GM12864 (cell line): ENCODE data around the gene TMEM231.

Source experiments
- DNase-seq: peaks from one replicate; pipeline ENCODE4 v3.0.0-alpha.2; 2011; ENCODE audit warnings: low read depth
- H3K4me3 ChIP-seq: 2 replicates; pipeline ENCODE4 v1.5.1; 2011; ENCODE audit warnings: mild to moderate bottlenecking, low read depth, low read length, control low read depth
- TF ChIP-seq, protein P1 (sequence below): IDR thresholded peaks from 2 replicates; pipeline ENCODE4 v1.5.1; 2011; ENCODE audit warnings: low read depth, mild to moderate bottlenecking, moderate library complexity, low read length, control low read depth, inconsistent platforms; ENCODE audit errors: missing control alignments

Gene TMEM231

DNA sequence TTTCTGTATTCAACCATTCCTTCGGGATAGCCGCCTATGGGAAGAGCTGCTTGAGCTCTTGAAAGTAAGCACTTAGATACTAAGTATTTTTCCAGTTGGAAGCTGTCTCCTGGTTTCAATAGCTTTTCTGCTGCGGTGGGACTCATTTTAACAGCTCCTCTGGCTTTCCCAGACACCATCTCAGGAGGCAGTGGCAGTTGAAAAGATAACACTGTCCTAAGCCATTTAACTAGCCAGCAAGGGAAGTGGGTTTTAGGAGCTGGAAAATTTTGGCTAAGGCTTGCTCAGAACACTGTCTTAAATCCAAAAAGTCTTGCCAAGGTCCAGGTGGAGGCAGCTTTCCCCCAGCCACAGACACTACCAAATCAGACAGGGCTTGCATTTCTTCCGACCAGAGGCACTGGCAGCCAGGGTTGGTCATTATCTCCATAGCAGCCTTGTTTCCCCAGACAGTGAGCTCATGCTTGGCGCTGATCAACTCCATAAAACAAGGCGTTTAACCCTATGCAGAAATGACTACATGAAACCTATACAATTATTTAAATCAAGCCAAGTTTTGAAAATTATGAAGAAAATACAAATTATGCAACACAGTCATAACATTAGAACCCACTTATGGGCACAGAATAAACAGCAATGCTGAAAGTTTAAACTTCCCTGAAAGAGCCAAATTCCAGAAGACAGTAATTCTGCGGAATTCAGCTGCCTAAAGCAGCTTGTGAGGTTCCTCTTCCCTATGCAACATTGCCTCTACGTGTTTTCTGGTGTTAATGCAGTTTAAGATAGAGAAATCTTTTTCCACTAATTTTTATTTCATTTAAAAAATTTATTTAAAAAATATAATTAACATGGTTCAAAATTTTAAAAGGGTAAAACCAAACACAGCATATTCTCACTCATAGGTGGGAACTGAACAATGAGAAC lies 35.1 kb upstream of the TMEM231 start:
- DNase-seq = no peak
- no peak overlapping the region for H3K4me3 ChIP-seq
- TF ChIP-seq, protein P1, sequence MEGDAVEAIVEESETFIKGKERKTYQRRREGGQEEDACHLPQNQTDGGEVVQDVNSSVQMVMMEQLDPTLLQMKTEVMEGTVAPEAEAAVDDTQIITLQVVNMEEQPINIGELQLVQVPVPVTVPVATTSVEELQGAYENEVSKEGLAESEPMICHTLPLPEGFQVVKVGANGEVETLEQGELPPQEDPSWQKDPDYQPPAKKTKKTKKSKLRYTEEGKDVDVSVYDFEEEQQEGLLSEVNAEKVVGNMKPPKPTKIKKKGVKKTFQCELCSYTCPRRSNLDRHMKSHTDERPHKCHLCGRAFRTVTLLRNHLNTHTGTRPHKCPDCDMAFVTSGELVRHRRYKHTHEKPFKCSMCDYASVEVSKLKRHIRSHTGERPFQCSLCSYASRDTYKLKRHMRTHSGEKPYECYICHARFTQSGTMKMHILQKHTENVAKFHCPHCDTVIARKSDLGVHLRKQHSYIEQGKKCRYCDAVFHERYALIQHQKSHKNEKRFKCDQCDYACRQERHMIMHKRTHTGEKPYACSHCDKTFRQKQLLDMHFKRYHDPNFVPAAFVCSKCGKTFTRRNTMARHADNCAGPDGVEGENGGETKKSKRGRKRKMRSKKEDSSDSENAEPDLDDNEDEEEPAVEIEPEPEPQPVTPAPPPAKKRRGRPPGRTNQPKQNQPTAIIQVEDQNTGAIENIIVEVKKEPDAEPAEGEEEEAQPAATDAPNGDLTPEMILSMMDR = no peak

DNA sequence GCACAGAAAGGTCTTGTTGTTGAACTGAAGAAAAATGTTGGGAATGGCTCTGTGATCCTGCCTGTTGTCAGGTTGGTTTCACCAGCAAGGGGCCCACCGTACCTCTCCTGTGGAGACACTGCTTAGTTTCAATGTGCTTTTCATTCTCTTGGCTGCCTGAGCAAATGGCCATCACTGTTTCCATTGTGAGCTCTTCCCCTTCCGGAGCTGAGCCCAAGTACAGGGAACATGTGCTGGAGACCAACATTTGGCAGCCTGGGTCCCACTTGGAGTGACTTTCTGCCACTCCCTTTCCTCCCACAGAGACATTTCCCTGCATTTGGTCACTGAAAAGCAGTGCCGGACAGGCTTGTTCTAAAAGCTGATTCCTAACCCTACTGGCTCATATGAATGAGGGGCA lies 33.3 kb upstream of the TMEM231 start:
- no peak overlapping the region for H3K4me3 ChIP-seq
- TF ChIP-seq, protein P1 = no peak
- DNase-seq = no peak

DNA sequence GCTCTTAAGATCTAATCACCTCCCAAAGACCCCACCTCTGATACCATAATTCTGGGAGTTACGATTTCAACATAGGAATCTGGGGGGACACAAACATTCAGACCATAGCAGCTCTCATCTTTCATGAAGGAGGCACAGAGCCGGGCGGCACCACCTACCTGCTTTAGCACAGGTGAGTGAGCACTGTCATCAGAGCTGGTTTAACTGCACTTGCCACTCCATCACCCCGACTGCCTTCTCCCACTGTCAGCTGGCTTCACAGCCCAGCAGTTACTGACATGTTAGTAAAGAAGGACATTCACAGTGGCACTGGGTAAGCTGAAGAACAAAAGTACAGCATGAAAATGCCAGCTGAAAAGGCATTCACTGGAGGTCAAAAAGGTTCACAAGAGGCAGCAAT lies 32.7 kb upstream of the TMEM231 start:
- TF ChIP-seq, protein P1 = no peak

DNA sequence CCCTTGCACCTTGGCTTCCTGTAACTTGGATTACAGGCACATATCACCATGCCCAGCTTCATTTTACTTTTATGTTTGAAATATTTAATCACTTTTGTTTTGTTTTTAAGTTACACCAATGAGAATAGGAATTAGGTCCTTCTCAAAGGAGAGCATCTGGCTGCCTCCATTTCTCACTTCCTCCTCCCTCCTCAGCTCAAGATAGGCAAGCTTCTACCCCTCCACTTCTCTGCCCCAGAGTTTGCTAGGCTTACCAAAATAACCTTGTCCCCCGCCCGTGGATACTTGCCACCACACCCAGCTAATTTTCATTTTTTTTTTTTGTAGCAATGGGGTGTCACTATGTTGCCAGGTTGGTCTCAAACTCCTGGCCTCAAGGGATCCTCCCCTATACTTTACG lies 28.1 kb upstream of the TMEM231 start:
- H3K4me3 ChIP-seq = no peak overlapping the region
- TF ChIP-seq, protein P1 = no peak
- peak; percentile 46 for DNase-seq

More for the DNA sequence above, 32.7 kb upstream of the TMEM231 start:
- H3K4me3 ChIP-seq = no peak overlapping the region
- DNase-seq = no peak

DNA sequence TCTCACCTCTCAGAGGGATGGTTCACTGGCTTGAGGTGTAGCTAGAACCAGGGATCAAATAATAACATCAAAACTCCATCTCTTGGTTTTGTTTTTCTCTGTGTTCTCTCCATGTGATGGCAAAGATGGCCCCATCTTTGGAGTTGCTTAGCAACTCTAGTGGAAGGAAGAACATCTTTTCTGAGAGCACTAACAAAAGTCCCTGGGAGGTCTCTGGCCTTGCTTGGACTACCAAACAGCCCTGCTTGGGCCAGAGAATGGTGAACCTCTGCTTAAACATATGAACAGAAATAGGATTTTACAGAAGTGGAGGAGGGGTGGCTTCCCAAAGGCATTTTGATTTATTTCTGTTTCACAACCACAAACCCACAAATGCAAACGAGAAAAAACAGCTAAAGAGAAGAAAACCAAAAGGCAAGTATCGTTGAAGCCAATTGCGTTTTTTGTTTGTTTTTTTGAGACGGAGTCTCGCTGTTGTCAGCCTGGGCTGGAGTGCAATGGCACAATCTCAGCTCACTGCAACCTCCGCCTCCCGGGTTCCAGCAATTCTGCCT lies 23.3 kb upstream of the TMEM231 start:
- peak; percentile 40 for DNase-seq
- TF ChIP-seq, protein P1 = no peak
- H3K4me3 ChIP-seq = no peak overlapping the region

DNA sequence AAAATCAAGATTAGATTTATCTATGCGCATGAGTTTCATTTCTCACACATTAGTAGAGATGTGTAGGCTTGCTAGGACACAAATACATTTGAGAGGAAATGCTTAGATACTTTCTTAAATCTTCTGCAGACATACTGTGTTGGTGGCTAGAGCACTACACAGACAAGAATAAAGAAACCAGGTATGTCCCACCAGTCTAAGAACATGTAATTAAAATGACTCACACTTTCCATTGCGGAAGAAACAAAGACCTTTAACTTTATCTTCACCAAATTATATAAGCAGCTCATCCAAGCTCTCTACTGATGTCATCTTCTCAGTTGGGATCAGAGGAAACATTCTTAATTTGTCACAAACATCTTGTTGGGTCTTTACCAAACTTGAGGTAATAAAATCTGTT lies 22.7 kb upstream of the TMEM231 start:
- no peak overlapping the region for H3K4me3 ChIP-seq
- no peak for DNase-seq
- TF ChIP-seq, protein P1 = no peak
